H9 (cell line): ENCODE results near the gene LPP. TPM values are rescaled to one million over a fixed set of nuclear protein-coding genes. Genes with fewer than 3 reads are reported as not detected.

Experiments used
- DNase-seq: peaks from one replicate; pipeline ENCODE4 v3.0.0-alpha.2; 2017
- H2AFZ ChIP-seq: one replicate; pipeline ENCODE4 v1.6.1; 2013; ENCODE audit warnings: mild to moderate bottlenecking, low read length, control low read depth, moderate library complexity
- H2AK5ac ChIP-seq: 2 replicates; pipeline ENCODE4 v1.6.1; 2013; ENCODE audit warnings: low read length, control low read depth, mixed read lengths; ENCODE audit not compliant: insufficient read length
- H2BK120ac ChIP-seq: one replicate; pipeline ENCODE4 v1.6.1; 2013; ENCODE audit warnings: low read depth, mild to moderate bottlenecking, low read length, control low read depth, inconsistent platforms; ENCODE audit not compliant: poor library complexity, severe bottlenecking
- H2BK12ac ChIP-seq: 2 replicates; pipeline ENCODE4 v1.6.1; 2013; ENCODE audit warnings: low read length, control low read depth, mixed read lengths, low read depth; ENCODE audit not compliant: insufficient read length
- H2BK15ac ChIP-seq: 2 replicates; pipeline ENCODE4 v1.6.1; 2013; ENCODE audit warnings: low read depth, low read length, control low read depth
- H2BK20ac ChIP-seq: one replicate; pipeline ENCODE4 v1.6.1; 2013; ENCODE audit warnings: low read depth, mild to moderate bottlenecking, low read length, control low read depth, inconsistent platforms; ENCODE audit not compliant: poor library complexity, severe bottlenecking
- H2BK5ac ChIP-seq: 2 replicates; pipeline ENCODE4 v1.6.1; 2013; ENCODE audit warnings: low read length, control low read depth, mixed read lengths; ENCODE audit not compliant: insufficient read length
- H3K14ac ChIP-seq: 2 replicates; pipeline ENCODE4 v1.6.1; 2013; ENCODE audit warnings: low read length, control low read depth; ENCODE audit not compliant: insufficient read depth
- H3K18ac ChIP-seq: 2 replicates; pipeline ENCODE4 v1.6.1; 2013; ENCODE audit warnings: low read depth, mild to moderate bottlenecking, mixed read lengths, low read length, control low read depth; ENCODE audit not compliant: insufficient read length
- H3K23ac ChIP-seq: 2 replicates; pipeline ENCODE4 v1.6.1; 2013; ENCODE audit warnings: low read length, control low read depth, mixed read lengths, low read depth; ENCODE audit not compliant: insufficient read length
- H3K23me2 ChIP-seq: 2 replicates; pipeline ENCODE4 v1.6.1; 2013; ENCODE audit warnings: low read depth, mild to moderate bottlenecking, mixed read lengths, low read length, control low read depth; ENCODE audit not compliant: insufficient read length, poor library complexity, severe bottlenecking
- H3K27ac ChIP-seq: 2 replicates; pipeline ENCODE4 v1.5.1; 2013; ENCODE audit warnings: low read length, control low read depth, mixed read lengths, low read depth; ENCODE audit not compliant: insufficient read length
- H3K27me3 ChIP-seq: 2 replicates; pipeline ENCODE4 v1.6.1; 2013; ENCODE audit warnings: low read length, control low read depth, inconsistent platforms; ENCODE audit not compliant: insufficient read depth
- H3K4ac ChIP-seq: 2 replicates; pipeline ENCODE4 v1.6.1; 2013; ENCODE audit warnings: low read depth, mild to moderate bottlenecking, control low read depth, inconsistent platforms, low read length, moderate library complexity
- H3K4me1 ChIP-seq: 2 replicates; pipeline ENCODE4 v1.6.1; 2013; ENCODE audit warnings: low read length, control low read depth, inconsistent platforms; ENCODE audit not compliant: insufficient read depth
- H3K4me2 ChIP-seq: 2 replicates; pipeline ENCODE4 v1.6.1; 2013; ENCODE audit warnings: low read length, control low read depth, mixed read lengths; ENCODE audit not compliant: insufficient read length, insufficient read depth
- H3K56ac ChIP-seq: 2 replicates; pipeline ENCODE4 v1.6.1; 2013; ENCODE audit warnings: low read depth, mild to moderate bottlenecking, mixed read lengths, low read length, control low read depth; ENCODE audit not compliant: insufficient read length
- H3K79me1 ChIP-seq: 2 replicates; pipeline ENCODE4 v1.6.1; 2013; ENCODE audit warnings: low read depth, mild to moderate bottlenecking, moderate library complexity, low read length, control low read depth, inconsistent platforms; ENCODE audit not compliant: insufficient read depth, poor library complexity, severe bottlenecking
- H3K79me2 ChIP-seq: 2 replicates; pipeline ENCODE4 v1.6.1; 2013; ENCODE audit warnings: low read length, control low read depth, inconsistent platforms; ENCODE audit not compliant: insufficient read depth
- H3K9ac ChIP-seq: 2 replicates; pipeline ENCODE4 v1.6.1; 2013; ENCODE audit warnings: low read length, control low read depth, mixed read lengths; ENCODE audit not compliant: insufficient read length; ENCODE audit errors: extremely low read depth
- H3K9me3 ChIP-seq: one replicate; pipeline ENCODE4 v1.6.1; 2013; ENCODE audit warnings: low read depth, low read length, inconsistent platforms; ENCODE audit not compliant: control insufficient read depth
- H3T11ph ChIP-seq: one replicate; pipeline ENCODE4 v1.6.1; 2013; ENCODE audit warnings: mild to moderate bottlenecking, low read length, control low read depth, inconsistent platforms
- H4K20me1 ChIP-seq: one replicate; pipeline ENCODE4 v1.6.1; 2013; ENCODE audit not compliant: control insufficient read depth, insufficient read length, insufficient read depth
- H4K5ac ChIP-seq: 2 replicates; pipeline ENCODE4 v1.6.1; 2013; ENCODE audit warnings: low read depth, mild to moderate bottlenecking, mixed read lengths, low read length, control low read depth; ENCODE audit not compliant: insufficient read length
- H4K8ac ChIP-seq: replicated peaks from 2 replicates; pipeline ENCODE4 v1.6.1; 2013; ENCODE audit warnings: low read length, control low read depth, mixed read lengths, low read depth; ENCODE audit not compliant: insufficient read length
- H4K91ac ChIP-seq: 2 replicates; pipeline ENCODE4 v1.6.1; 2013; ENCODE audit warnings: low read depth, mild to moderate bottlenecking, moderate library complexity, mixed read lengths, low read length, control low read depth; ENCODE audit not compliant: insufficient read length
- H3K27ac Mint-ChIP-seq, 3 experiments: 2 replicates in 2 of 3; 3 replicates in 1 of 3; pipeline ENCODE4 v1.8.0; 2020 to 2021; ENCODE audit warnings: mixed read lengths in 3 of 3, mild to moderate bottlenecking in 1 of 3, moderate library complexity in 1 of 3
- H3K27me3 Mint-ChIP-seq: 2 replicates; pipeline ENCODE4 v1.8.0; 2021; ENCODE audit warnings: low read depth, mild to moderate bottlenecking, moderate library complexity, mixed read lengths
- H3K36me3 Mint-ChIP-seq, 3 experiments: 2 replicates in 2 of 3; 3 replicates in 1 of 3; pipeline ENCODE4 v1.8.0; 2020 to 2021; ENCODE audit warnings: low read depth in 3 of 3, mixed read lengths in 3 of 3; ENCODE audit not compliant: insufficient read depth in 1 of 3
- H3K4me1 Mint-ChIP-seq, 2 experiments: 2 replicates each; pipeline ENCODE4 v1.8.0; 2020; ENCODE audit warnings: mixed read lengths in 2 of 2
- H3K4me3 Mint-ChIP-seq, 2 experiments: 2 replicates in 1 of 2; 3 replicates in 1 of 2; pipeline ENCODE4 v1.8.0; 2020 to 2021; ENCODE audit warnings: mild to moderate bottlenecking in 2 of 2, mixed read lengths in 2 of 2, moderate library complexity in 1 of 2
- H3K9me3 Mint-ChIP-seq, 2 experiments: 2 replicates in 1 of 2; 3 replicates in 1 of 2; pipeline ENCODE4 v1.8.0; 2020; ENCODE audit warnings: mild to moderate bottlenecking in 2 of 2, mixed read lengths in 2 of 2, moderate library complexity in 1 of 2
- WGBS: extraction: QIAGEN DNeasy Blood & Tissue Kit; methylation state at CpG from one replicate; pipeline ENCODE4 v1.1.7; 2013; ENCODE audit warnings: missing lambda C conversion rate, low lambda C conversion rate, mixed read lengths; ENCODE audit not compliant: insufficient read length; ENCODE audit errors: extremely low coverage; 5-methylcytosine and 5-hydroxymethylcytosine counted together
- total RNA-seq: library from RNA; stranded (reverse); gene quantifications from 2 replicates; pipeline ENCODE4 v1.2.1, GENCODE V29; 2021
- TF ChIP-seq, protein P1 (sequence below): fragments of 200-600 bp; sonication (generic); conservative IDR thresholded peaks from 3 replicates; pipeline ENCODE4 v1.8.0; 2021; ENCODE audit warnings: antibody characterized with exemption, mild to moderate bottlenecking

The LPP gene
- total RNA-seq, 1 experiment from 2014 or later: 64.6 TPM

- Mint-ChIP-seq H3K27ac (no peak overlapping the region), H3K4me1 (peaks cover 3 to 10% of the 10 kb centered on the region in 2 experiments), H3K36me3 (no peaks in the 10 kb centered on the region), H3K9me3 (no peaks in the 10 kb centered on the region), H3K4me3 (no peak overlapping the region), H3K27me3 (no peaks in the 10 kb centered on the region)
- H4K20me1 ChIP-seq: no peaks in the 10 kb centered on the region
- H3T11ph ChIP-seq: no peak overlapping the region
- H4K5ac ChIP-seq: no peak overlapping the region
- no peak overlapping the region for H2AFZ ChIP-seq
- no peaks in the 10 kb centered on the region for H3K9me3 ChIP-seq
- no peak overlapping the region for H3K18ac ChIP-seq
- H3K4me2 ChIP-seq: no peak overlapping the region
- no peak overlapping the region for H2BK5ac ChIP-seq
- no CpG with 5 or more reads among the region's 2 CpGs for WGBS
- H4K8ac ChIP-seq: no peak overlapping the region
- H2BK15ac ChIP-seq: no peak overlapping the region
- H3K79me2 ChIP-seq: no peaks in the 10 kb centered on the region
- H3K79me1 ChIP-seq: no peaks in the 10 kb centered on the region
- H3K56ac ChIP-seq: no peak overlapping the region
- no peaks in the 10 kb centered on the region for H3K4me1 ChIP-seq
- no peak overlapping the region for H2BK120ac ChIP-seq
- no peak overlapping the region for H3K27ac ChIP-seq
- H3K23me2 ChIP-seq: no peaks in the 10 kb centered on the region
- TF ChIP-seq, protein P1, sequence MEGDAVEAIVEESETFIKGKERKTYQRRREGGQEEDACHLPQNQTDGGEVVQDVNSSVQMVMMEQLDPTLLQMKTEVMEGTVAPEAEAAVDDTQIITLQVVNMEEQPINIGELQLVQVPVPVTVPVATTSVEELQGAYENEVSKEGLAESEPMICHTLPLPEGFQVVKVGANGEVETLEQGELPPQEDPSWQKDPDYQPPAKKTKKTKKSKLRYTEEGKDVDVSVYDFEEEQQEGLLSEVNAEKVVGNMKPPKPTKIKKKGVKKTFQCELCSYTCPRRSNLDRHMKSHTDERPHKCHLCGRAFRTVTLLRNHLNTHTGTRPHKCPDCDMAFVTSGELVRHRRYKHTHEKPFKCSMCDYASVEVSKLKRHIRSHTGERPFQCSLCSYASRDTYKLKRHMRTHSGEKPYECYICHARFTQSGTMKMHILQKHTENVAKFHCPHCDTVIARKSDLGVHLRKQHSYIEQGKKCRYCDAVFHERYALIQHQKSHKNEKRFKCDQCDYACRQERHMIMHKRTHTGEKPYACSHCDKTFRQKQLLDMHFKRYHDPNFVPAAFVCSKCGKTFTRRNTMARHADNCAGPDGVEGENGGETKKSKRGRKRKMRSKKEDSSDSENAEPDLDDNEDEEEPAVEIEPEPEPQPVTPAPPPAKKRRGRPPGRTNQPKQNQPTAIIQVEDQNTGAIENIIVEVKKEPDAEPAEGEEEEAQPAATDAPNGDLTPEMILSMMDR: no peak
- no peak overlapping the region for H2BK12ac ChIP-seq
- H3K23ac ChIP-seq: no peak overlapping the region
- no peak overlapping the region for H3K9ac ChIP-seq
- H3K4ac ChIP-seq: no peak overlapping the region
- no peak overlapping the region for H3K14ac ChIP-seq
- H2BK20ac ChIP-seq: no peak overlapping the region
- H3K27me3 ChIP-seq: no peaks in the 10 kb centered on the region
- no peak overlapping the region for H2AK5ac ChIP-seq
- no peak overlapping the region for H4K91ac ChIP-seq
- no peak for DNase-seq
These were observed 197.0 kb downstream of the LPP start for GRCh38 chr3:188350961-188351360.
